GM23248 (cell line): ENCODE results near the gene PDK4.

Experiments
- EZH2 ChIP-seq: fragments of 200-600 bp; sonication (generic); IDR thresholded peaks from 2 replicates; pipeline ENCODE4 v1.6.1; 2018; ENCODE audit warnings: antibody characterized with exemption, mild to moderate bottlenecking; ENCODE audit not compliant: insufficient read depth, poor library complexity, severe bottlenecking
- EZH2phosphoT487 ChIP-seq: fragments of 200-600 bp; sonication (generic); IDR thresholded peaks from 2 replicates; pipeline ENCODE4 v1.6.1; 2018; ENCODE audit warnings: antibody characterized with exemption, moderate library complexity, mild to moderate bottlenecking, low read depth; ENCODE audit not compliant: insufficient read depth

- TF ChIP-seq EZH2 (no peak), EZH2phosphoT487 (no peak)
These were observed 46.3 kb downstream of the PDK4 start for GRCh38 chr7:95549818-95550529.
